ENCODE results near the gene APLF. TPM values are rescaled to one million over a fixed set of nuclear protein-coding genes. Genes with fewer than 3 reads are reported as not detected.

APLF gene
- total RNA-seq, 2 experiments from 2014 or later, result 6.1 to 7.6 TPM

- Histone ChIP-seq H3K27ac (ENCODE audit: low read depth, low read length, poor library complexity, severe bottlenecking) (no peak overlapping the region), H3K4me2 (ENCODE audit: low read length) (no peak overlapping the region), H3K4me3 (ENCODE audit: low read depth, low read length, poor library complexity, severe bottlenecking) (no peak overlapping the region), H3K36me3 (ENCODE audit: insufficient read depth, low read length) (no peaks in the 10 kb centered on the region), H4K20me1 (ENCODE audit: insufficient read depth, low read length) (no peaks in the 10 kb centered on the region), H3K79me2 (ENCODE audit: insufficient read depth, low read depth, low read length) (no peaks in the 10 kb centered on the region), H3K9me2 (ENCODE audit: insufficient read depth, low read length) (no peaks in the 10 kb centered on the region), H2AFZ (ENCODE audit: low read length) (no peak overlapping the region), H3K9me3 (ENCODE audit: low read length) (no peaks in the 10 kb centered on the region), H3K4me1 (ENCODE audit: insufficient read depth, low read length, poor library complexity, severe bottlenecking) (no peaks in the 10 kb centered on the region)
- ChIA-PET CTCF (ENCODE audit: unreplicated experiment) (no interaction called here), POLR2A (interaction anchor here (0.7 to 1.5 kb wide), 3 partner anchors 10 to 39 kb away, joined by 5 to 6 read pairs (median 5); partner anchors contain the start of genes APLF and FBXO48)
- BruUV-seq (replicated peaks), result no TSS peak
- intact Hi-C loops (cut with micrococcal nuclease; ENCODE audit: unreplicated experiment), result no loop called here
- no peak for DNase-seq (ENCODE audit: low spot score)
- no peak for TF ChIP-seq CTCF (conservative IDR thresholded peaks at IDR 0.05; ENCODE audit: low read length)
- no peak for TF ChIP-seq EZH2phosphoT487 (IDR thresholded peaks at IDR 0.05; ENCODE audit: borderline replicate concordance, low read depth, low read length)
Measured at GRCh38 chr2:68506170-68506569, 38.8 kb downstream of the APLF start.

GRCh38 chr2:68512326-68512725 is 44.9 kb downstream of the APLF start:
- H3K9me3 ChIP-seq (ENCODE audit: low read length), result no peaks in the 10 kb centered on the region
- H3K36me3 ChIP-seq (ENCODE audit: insufficient read depth, low read length), result no peaks in the 10 kb centered on the region
- H3K27ac ChIP-seq (ENCODE audit: low read depth, low read length, poor library complexity, severe bottlenecking), result no peak overlapping the region
- H3K79me2 ChIP-seq (ENCODE audit: insufficient read depth, low read depth, low read length), result no peaks in the 10 kb centered on the region
- H3K4me1 ChIP-seq (ENCODE audit: insufficient read depth, low read length, poor library complexity, severe bottlenecking), result no peaks in the 10 kb centered on the region
- no peak for TF ChIP-seq EZH2phosphoT487 (IDR thresholded peaks at IDR 0.05; ENCODE audit: borderline replicate concordance, low read depth, low read length)
- TF ChIP-seq CTCF (conservative IDR thresholded peaks at IDR 0.05; ENCODE audit: low read length), result no peak
- no TSS peak for BruUV-seq (replicated peaks)
- POLR2A ChIA-PET, result interaction anchor here (0.7 to 1.4 kb wide), 5 partner anchors 9 to 575 kb away, joined by 3 to 4 read pairs (median 4); no protein-coding TSS in a partner anchor
- intact Hi-C loops (cut with micrococcal nuclease; ENCODE audit: unreplicated experiment), result no loop called here
- no peaks in the 10 kb centered on the region for H4K20me1 ChIP-seq (ENCODE audit: insufficient read depth, low read length)
- no peak for DNase-seq (ENCODE audit: low spot score)
- no peak overlapping the region for H3K4me2 ChIP-seq (ENCODE audit: low read length)
- no peak overlapping the region for H3K4me3 ChIP-seq (ENCODE audit: low read depth, low read length, poor library complexity, severe bottlenecking)
- CTCF ChIA-PET (ENCODE audit: unreplicated experiment), result no interaction called here
- 0 out of 2 replicates have a peak, but pooled peaks cover 4% of the 10 kb centered on the region for H3K9me2 ChIP-seq (ENCODE audit: insufficient read depth, low read length)
- no peak overlapping the region for H2AFZ ChIP-seq (ENCODE audit: low read length)

GRCh38 chr2:68512966-68513365 is 45.6 kb downstream of the APLF start:
- no TSS peak for BruUV-seq (replicated peaks)
- Histone ChIP-seq H3K36me3 (ENCODE audit: insufficient read depth, low read length) (no peaks in the 10 kb centered on the region), H3K27ac (ENCODE audit: low read depth, low read length, poor library complexity, severe bottlenecking) (no peak overlapping the region), H3K4me1 (ENCODE audit: insufficient read depth, low read length, poor library complexity, severe bottlenecking) (no peaks in the 10 kb centered on the region), H2AFZ (ENCODE audit: low read length) (no peak overlapping the region), H3K4me2 (ENCODE audit: low read length) (no peak overlapping the region), H3K4me3 (ENCODE audit: low read depth, low read length, poor library complexity, severe bottlenecking) (no peak overlapping the region), H3K9me3 (ENCODE audit: low read length) (no peaks in the 10 kb centered on the region), H3K9me2 (ENCODE audit: insufficient read depth, low read length) (0 out of 2 replicates have a peak, but pooled peaks cover 4% of the 10 kb centered on the region), H3K79me2 (ENCODE audit: insufficient read depth, low read depth, low read length) (no peaks in the 10 kb centered on the region), H4K20me1 (ENCODE audit: insufficient read depth, low read length) (no peaks in the 10 kb centered on the region)
- intact Hi-C loops (cut with micrococcal nuclease; ENCODE audit: unreplicated experiment), result no loop called here
- no peak for TF ChIP-seq EZH2phosphoT487 (IDR thresholded peaks at IDR 0.05; ENCODE audit: borderline replicate concordance, low read depth, low read length)
- TF ChIP-seq CTCF (conservative IDR thresholded peaks at IDR 0.05; ENCODE audit: low read length), result no peak
- CTCF ChIA-PET (ENCODE audit: unreplicated experiment), result no interaction called here
- POLR2A ChIA-PET, result interaction anchor here (0.7 to 1.4 kb wide), 4 partner anchors 10 to 575 kb away, joined by 3 to 4 read pairs (median 4); no protein-coding TSS in a partner anchor
- DNase-seq (ENCODE audit: low spot score), result no peak

All from OCI-LY7 (cell line).